Smooth muscle cell (in vitro differentiated cells): ENCODE measurements around the gene RGS9. TPM values are rescaled to one million over a fixed set of nuclear protein-coding genes. Genes with fewer than 3 reads are reported as not detected.

Source experiments
- DNase-seq: peaks from one replicate; lab custom pipeline; 2025; ENCODE audit not compliant: unreplicated experiment; lab: John Stamatoyannopoulos, UW
- H2AFZ ChIP-seq: fragments of 200-600 bp; sonication (generic); 2 replicates; pipeline ENCODE4 v1.6.0; 2016; ENCODE audit warnings: antibody characterized with exemption, low read depth, mild to moderate bottlenecking
- H3F3A ChIP-seq: fragments of 200-600 bp; sonication (generic); 2 replicates; pipeline ENCODE4 v1.6.0; 2017; ENCODE audit warnings: antibody characterized with exemption, low read depth
- H3K27ac ChIP-seq: fragments of 200-600 bp; sonication (generic); 2 replicates; pipeline ENCODE4 v1.5.1; 2016; ENCODE audit warnings: low read depth, mild to moderate bottlenecking
- H3K27me3 ChIP-seq: fragments of 200-600 bp; sonication (generic); 2 replicates; pipeline ENCODE4 v1.6.1; 2016; ENCODE audit warnings: low read depth, mild to moderate bottlenecking
- H3K36me3 ChIP-seq: fragments of 200-600 bp; sonication (generic); 2 replicates; pipeline ENCODE4 v1.5.1; 2016; ENCODE audit warnings: low read depth
- H3K4me1 ChIP-seq: fragments of 200-600 bp; sonication (generic); 2 replicates; pipeline ENCODE4 v1.5.1; 2016; ENCODE audit warnings: low read depth
- H3K4me2 ChIP-seq: fragments of 200-600 bp; sonication (generic); 2 replicates; pipeline ENCODE4 v1.6.0; 2016; ENCODE audit warnings: mild to moderate bottlenecking
- H3K4me3 ChIP-seq: fragments of 200-600 bp; sonication (generic); 2 replicates; pipeline ENCODE4 v1.5.1; 2016; ENCODE audit warnings: mild to moderate bottlenecking
- H3K79me2 ChIP-seq: fragments of 200-600 bp; sonication (generic); 2 replicates; pipeline ENCODE4 v1.6.0; 2016; ENCODE audit warnings: low read depth, mild to moderate bottlenecking
- H3K9ac ChIP-seq: fragments of 200-600 bp; sonication (generic); 2 replicates; pipeline ENCODE4 v1.6.0; 2016; ENCODE audit warnings: low read depth
- H3K9me3 ChIP-seq: fragments of 200-600 bp; sonication (generic); replicated peaks from 2 replicates; pipeline ENCODE4 v1.5.1; 2016; ENCODE audit warnings: low read depth
- H4K20me1 ChIP-seq: fragments of 200-600 bp; sonication (generic); 2 replicates; pipeline ENCODE4 v1.6.0; 2016; ENCODE audit warnings: low read depth
- WGBS: methylation state at CpG from one replicate; pipeline ENCODE4 v1.1.7; 2016; ENCODE audit warnings: low lambda C conversion rate; 5-methylcytosine and 5-hydroxymethylcytosine counted together
- polyA plus RNA-seq: library from polyadenylated mRNA; unstranded; fragments of >200 nt; fragmentation: Nextera tagmentation; extraction: Ambion mirVana; gene quantifications from 2 replicates; pipeline ENCODE4 v1.2.1, GENCODE V29; 2016
- total RNA-seq: library from RNA; depleted of rRNA; stranded (reverse); fragments of >200 nt; gene quantifications from 2 replicates; pipeline ENCODE4 v1.2.3, GENCODE V29; 2014
- TF ChIP-seq, protein P1 (sequence below): fragments of 200-600 bp; sonication (generic); IDR thresholded peaks from 2 replicates; pipeline ENCODE4 v1.5.1; 2017; ENCODE audit warnings: borderline replicate concordance, mild to moderate bottlenecking, antibody characterized with exemption; ENCODE audit not compliant: insufficient read depth, poor library complexity, severe bottlenecking

Gene RGS9
- total and polyA plus RNA-seq, 2 experiments from 2014 or later = 16.3 to 18.8 TPM

DNA sequence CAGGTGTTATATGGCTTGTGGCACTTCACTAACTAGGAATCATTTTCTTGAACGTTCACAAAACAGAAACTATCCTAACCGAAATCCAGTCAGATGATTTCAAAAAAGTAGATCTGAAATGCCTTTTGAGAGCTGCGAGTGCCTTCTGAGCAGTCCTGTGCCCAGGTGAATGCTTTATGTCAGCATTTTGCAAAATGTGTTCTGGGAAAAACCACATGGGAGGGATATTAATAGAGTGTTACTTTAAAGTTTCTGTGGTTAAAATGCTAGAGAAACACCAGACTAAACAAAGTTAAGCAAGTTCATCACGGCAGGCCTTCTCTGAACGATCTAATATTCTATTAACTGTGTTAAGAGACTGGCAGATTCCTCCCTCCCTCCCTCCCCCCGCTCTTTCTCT lies 15.8 kb upstream of the RGS9 start:
- Histone ChIP-seq H3K9me3 (no peaks in the 10 kb centered on the region), H3K4me2 (no peak overlapping the region), H3K27me3 (no peaks in the 10 kb centered on the region), H3K27ac (no peak overlapping the region), H2AFZ (peak overlapping the region; percentile 28), H4K20me1 (no peaks in the 10 kb centered on the region), H3K9ac (no peak overlapping the region), H3F3A (peaks cover 9% of the 10 kb centered on the region), H3K4me1 (no peaks in the 10 kb centered on the region), H3K4me3 (no peak overlapping the region), H3K79me2 (no peaks in the 10 kb centered on the region), H3K36me3 (no peaks in the 10 kb centered on the region)
- 64% methylated on average over 6 of the region's 6 CpGs for WGBS
- TF ChIP-seq, protein P1, sequence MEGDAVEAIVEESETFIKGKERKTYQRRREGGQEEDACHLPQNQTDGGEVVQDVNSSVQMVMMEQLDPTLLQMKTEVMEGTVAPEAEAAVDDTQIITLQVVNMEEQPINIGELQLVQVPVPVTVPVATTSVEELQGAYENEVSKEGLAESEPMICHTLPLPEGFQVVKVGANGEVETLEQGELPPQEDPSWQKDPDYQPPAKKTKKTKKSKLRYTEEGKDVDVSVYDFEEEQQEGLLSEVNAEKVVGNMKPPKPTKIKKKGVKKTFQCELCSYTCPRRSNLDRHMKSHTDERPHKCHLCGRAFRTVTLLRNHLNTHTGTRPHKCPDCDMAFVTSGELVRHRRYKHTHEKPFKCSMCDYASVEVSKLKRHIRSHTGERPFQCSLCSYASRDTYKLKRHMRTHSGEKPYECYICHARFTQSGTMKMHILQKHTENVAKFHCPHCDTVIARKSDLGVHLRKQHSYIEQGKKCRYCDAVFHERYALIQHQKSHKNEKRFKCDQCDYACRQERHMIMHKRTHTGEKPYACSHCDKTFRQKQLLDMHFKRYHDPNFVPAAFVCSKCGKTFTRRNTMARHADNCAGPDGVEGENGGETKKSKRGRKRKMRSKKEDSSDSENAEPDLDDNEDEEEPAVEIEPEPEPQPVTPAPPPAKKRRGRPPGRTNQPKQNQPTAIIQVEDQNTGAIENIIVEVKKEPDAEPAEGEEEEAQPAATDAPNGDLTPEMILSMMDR = no peak
- no peak for DNase-seq

DNA sequence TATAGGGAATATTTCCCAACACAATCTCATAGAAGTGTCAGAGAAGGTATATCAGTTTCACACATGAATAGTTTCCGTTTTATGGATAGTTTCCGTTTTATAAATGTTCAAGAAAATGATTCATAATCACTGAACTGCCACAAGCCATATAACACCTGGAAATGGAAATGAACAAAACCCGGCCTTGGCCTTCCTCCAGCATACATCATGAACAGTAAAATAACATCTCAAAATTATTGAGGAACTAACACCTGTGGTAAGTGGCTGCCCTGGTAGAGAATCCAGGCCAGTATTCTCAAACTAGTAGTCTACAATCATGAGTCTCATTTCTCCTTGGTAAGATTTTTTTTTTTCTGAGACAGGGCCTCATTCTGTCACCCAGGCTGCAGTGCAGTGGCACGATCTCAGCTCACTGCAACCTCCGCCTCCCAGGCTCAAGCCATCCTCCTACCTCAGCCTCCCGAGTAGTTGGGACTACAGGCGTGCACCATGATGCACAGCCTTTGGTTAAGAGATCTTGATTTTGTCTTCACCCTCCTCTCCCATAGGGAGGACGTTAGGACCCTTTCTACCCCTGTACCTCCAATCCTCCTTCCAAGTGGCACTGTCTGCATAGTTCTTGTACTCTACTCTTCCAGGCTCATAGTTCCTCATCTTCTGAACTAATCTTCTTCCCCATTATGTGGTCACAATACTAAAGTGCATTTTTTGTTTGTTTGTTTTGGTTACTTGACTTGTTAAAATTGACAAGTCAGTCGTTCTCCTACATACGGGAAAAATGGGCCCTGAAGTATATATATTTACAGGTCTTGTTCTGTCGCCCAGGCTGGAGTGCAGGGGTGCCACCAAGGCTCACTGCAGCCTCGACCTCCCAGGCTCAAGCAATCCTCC lies 15.0 kb upstream of the RGS9 start:
- no peaks in the 10 kb centered on the region for H3K9me3 ChIP-seq
- peak overlapping the region; percentile 92 for H3K4me2 ChIP-seq
- H2AFZ ChIP-seq = no peak overlapping the region
- no peaks in the 10 kb centered on the region for H3K27me3 ChIP-seq
- peak overlapping the region; percentile 93 for H3K27ac ChIP-seq
- no peak for DNase-seq
- WGBS = 92% methylated on average over 12 of the region's 12 CpGs
- peak overlapping the region; percentile 95 for H3K9ac ChIP-seq
- H4K20me1 ChIP-seq = no peaks in the 10 kb centered on the region
- no peaks in the 10 kb centered on the region for H3K4me1 ChIP-seq
- H3K4me3 ChIP-seq = peak overlapping the region; percentile 90
- H3K79me2 ChIP-seq = no peaks in the 10 kb centered on the region
- H3K36me3 ChIP-seq = no peaks in the 10 kb centered on the region
- peaks cover 9% of the 10 kb centered on the region for H3F3A ChIP-seq
- TF ChIP-seq, protein P1 = no peak

DNA sequence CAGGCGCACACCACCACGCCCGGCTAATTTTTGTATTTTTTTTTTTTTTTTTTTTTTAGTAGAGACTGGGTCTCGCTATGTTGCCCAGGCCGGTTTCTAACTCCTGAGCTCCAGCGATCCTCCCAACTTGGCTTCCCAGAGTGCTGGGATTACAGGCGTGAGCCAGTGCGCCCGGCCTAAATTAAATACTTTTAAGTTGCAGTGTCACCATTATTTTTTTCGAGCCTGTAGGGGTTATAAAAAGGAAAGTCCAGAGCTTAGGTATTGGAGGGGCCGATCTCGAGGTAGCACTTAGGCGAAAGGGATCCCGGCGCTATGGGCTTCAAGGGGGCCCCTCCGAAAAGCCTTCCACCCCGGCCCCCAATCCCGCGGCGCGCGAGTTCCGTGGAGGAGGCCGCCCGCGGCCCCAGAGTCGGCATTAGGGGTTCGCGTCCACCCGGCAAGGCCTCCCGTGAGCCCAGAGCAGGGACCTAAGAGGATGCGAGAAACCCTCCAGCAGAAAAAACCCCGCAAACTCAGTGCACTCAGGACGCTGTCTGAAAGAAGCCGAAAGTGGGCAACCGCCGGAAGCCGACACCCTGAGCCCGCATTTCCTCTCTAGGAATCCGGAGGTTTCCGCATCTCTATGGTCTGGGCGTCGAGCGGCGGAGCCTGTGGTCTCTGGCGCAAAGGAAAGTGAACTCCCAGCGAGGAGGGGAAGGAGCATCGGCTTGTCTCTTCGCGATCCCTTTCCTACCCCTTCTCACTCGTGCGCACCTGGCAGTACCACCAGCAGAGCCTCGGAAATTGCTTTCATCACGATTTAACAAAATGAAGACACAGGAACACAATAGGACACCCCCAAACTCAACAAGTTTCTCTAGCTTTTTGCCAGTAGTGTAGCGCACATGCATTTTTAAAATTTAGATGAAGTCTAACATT lies 14.1 kb upstream of the RGS9 start:
- Histone ChIP-seq H4K20me1 (no peaks in the 10 kb centered on the region), H3K4me1 (no peaks in the 10 kb centered on the region), H3K4me2 (peak overlapping the region; percentile 92), H2AFZ (peak overlapping the region; percentile 100), H3K9me3 (no peaks in the 10 kb centered on the region), H3K9ac (peak overlapping the region; percentile 95), H3K4me3 (peak overlapping the region; percentile 90), H3K36me3 (no peaks in the 10 kb centered on the region), H3K27ac (peak overlapping the region; percentile 93), H3K79me2 (no peaks in the 10 kb centered on the region), H3K27me3 (no peaks in the 10 kb centered on the region), H3F3A (peaks cover 9% of the 10 kb centered on the region)
- 12% methylated on average over 49 of the region's 55 CpGs for WGBS
- TF ChIP-seq, protein P1 = no peak
- peak; percentile 45 for DNase-seq
